Adrenal gland (tissue), 12 donors: ENCODE measurements around the gene PSME1. TPM values are rescaled to one million over a fixed set of nuclear protein-coding genes. Genes with fewer than 3 reads are reported as not detected.

Experiments
- DNase-seq, 7 donors: peaks; one replicate each; pipeline ENCODE4 v3.0.0-alpha.2; 2019 to 2020
- H3K27ac ChIP-seq, 5 donors: fragments of 200-600 bp; sonication (generic) in 4 of 5; 1 replicate in 3 of 5; 2 replicates in 2 of 5; pipeline versions ENCODE4 v1.5.1 to v1.8.0; 2016 to 2020; ENCODE audit warnings: mild to moderate bottlenecking in 1 of 5
- H3K27me3 ChIP-seq: fragments of 200-600 bp; 2 replicates; pipeline ENCODE4 v1.8.0; 2021
- H3K36me3 ChIP-seq, 2 donors: fragments of 200-600 bp; replicated peaks in 1 of 2; 1 replicate in 1 of 2; 2 replicates in 1 of 2; pipeline versions ENCODE4 v1.5.1 to v1.8.0; 2018 to 2022
- H3K4me1 ChIP-seq, 2 donors: fragments of 200-600 bp; replicated peaks in 1 of 2; 1 replicate in 1 of 2; 2 replicates in 1 of 2; pipeline versions ENCODE4 v1.5.1 to v1.8.0; 2018 to 2021
- H3K4me3 ChIP-seq, 4 donors: fragments of 200-600 bp; sonication (generic) in 3 of 4; one replicate each; pipeline ENCODE4 v1.5.1; 2016 to 2018
- H3K9me3 ChIP-seq, 3 donors: fragments of 200-600 bp; sonication (generic) in 1 of 3; replicated peaks in 1 of 3; 1 replicate in 2 of 3; 2 replicates in 1 of 3; pipeline versions ENCODE4 v1.5.1 to v1.8.0; 2016 to 2021
- POLR2A ChIP-seq, 2 donors: fragments of 450-650 bp; IDR thresholded peaks; one replicate each; pipeline ENCODE4 v1.6.1; 2017; ENCODE audit warnings: antibody characterized with exemption in 2 of 2, mild to moderate bottlenecking in 2 of 2, moderate library complexity in 1 of 2
- WGBS, 4 donors: extraction: QIAGEN DNeasy Blood & Tissue Kit in 2 of 4; methylation state at CpG; one replicate each; pipeline versions ENCODE4 v1.1.5 to v1.1.7; 2013 to 2017; 5-methylcytosine and 5-hydroxymethylcytosine counted together
- intact Hi-C, 2 donors: fragments of 100-400 bp; cut with DNase I; formaldehyde crosslinking; loops; one replicate each; pipeline versions ENCODE4 v1.14.1 to v1.15.0; 2022 to 2023
- polyA plus RNA-seq, 3 donors: library from polyadenylated mRNA; stranded (reverse); fragments of 200-250 nt in 2 of 3; fragments of 350-450 nt in 1 of 3; fragmentation: Illumina TruSeq in 1 of 3; extraction: RNeasy Lipid Tissue Mini Kit (QIAGEN cat#74804) in 1 of 3; gene quantifications; one replicate each; pipeline ENCODE4 v1.2.3, GENCODE V29; 2013 to 2014
- total RNA-seq, 9 donors: library from RNA; depleted of rRNA in 4 of 9; stranded (reverse); fragments of >200 nt in 4 of 9; fragments of 120-200 nt in 1 of 9; fragmentation: NEBNext Ultra II Directional in 1 of 9; extraction: Animal tissue kit (Norgen Biotek cat#: 25700) in 1 of 9; gene quantifications; one replicate each; pipeline versions ENCODE4 v1.1.0 to v1.2.4, GENCODE V29; 2013 to 2023
- TF ChIP-seq, protein P1 (sequence below), 6 experiments: fragments of 450-650 bp in 4 of 6; fragments of 200-600 bp in 2 of 6; sonication (generic) in 1 of 6; IDR thresholded peaks; 1 replicate in 5 of 6; 2 replicates in 1 of 6; pipeline versions ENCODE4 v1.5.1 to v1.8.0; 2016 to 2021; ENCODE audit warnings: antibody characterized with exemption in 6 of 6, mild to moderate bottlenecking in 2 of 6, moderate library complexity in 1 of 6
- donor health status: healthy with polysubstance abuse.
- donor health status: Bipolar disorder and iron deficiency.
- donor health status: DM: yes; HTN: yes; CAD: no.
- donor health status: DM: no; HTN: no; CAD: no.
- donor health status: DM: no; HTN: no; CAD: no.
- donor health status: DM: yes; HTN: yes; CAD: no.

Gene PSME1
- total and polyA plus RNA-seq, 12 donors = 205 to 386 (median 283) TPM

DNA sequence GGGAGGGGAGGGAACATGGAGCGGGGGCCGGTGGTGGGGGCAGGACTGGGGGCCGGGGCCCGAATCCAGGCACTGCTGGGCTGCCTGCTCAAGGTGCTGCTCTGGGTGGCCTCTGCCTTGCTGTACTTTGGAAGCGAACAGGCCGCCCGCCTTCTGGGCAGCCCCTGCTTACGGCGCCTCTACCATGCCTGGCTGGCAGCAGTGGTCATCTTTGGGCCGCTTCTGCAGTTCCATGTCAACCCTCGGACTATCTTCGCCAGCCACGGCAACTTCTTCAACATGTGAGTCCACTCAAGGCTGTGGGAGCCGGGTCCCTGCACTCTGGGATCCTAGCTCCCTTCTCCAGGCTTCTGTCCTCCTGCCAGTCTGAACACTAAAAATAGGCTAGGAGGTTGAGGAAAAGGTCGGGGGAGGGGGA lies 4.4 kb upstream of the PSME1 start:
- peak in 2 of 7 donors; percentile 51 for DNase-seq
- 36 to 51% (median 43%) methylated on average over 3 to 15 of the region's 15 CpGs for WGBS, 4 donors
- no peaks in the 10 kb centered on the region for H3K27me3 ChIP-seq
- H3K27ac ChIP-seq = peak overlapping the region; percentile 9 to 89 (median 72)
- no peak overlapping the region for H3K4me3 ChIP-seq
- no peak for TF ChIP-seq POLR2A (IDR thresholded peaks at IDR 0.05)
- TF ChIP-seq, protein P1, sequence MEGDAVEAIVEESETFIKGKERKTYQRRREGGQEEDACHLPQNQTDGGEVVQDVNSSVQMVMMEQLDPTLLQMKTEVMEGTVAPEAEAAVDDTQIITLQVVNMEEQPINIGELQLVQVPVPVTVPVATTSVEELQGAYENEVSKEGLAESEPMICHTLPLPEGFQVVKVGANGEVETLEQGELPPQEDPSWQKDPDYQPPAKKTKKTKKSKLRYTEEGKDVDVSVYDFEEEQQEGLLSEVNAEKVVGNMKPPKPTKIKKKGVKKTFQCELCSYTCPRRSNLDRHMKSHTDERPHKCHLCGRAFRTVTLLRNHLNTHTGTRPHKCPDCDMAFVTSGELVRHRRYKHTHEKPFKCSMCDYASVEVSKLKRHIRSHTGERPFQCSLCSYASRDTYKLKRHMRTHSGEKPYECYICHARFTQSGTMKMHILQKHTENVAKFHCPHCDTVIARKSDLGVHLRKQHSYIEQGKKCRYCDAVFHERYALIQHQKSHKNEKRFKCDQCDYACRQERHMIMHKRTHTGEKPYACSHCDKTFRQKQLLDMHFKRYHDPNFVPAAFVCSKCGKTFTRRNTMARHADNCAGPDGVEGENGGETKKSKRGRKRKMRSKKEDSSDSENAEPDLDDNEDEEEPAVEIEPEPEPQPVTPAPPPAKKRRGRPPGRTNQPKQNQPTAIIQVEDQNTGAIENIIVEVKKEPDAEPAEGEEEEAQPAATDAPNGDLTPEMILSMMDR (IDR thresholded peaks at IDR 0.05) = no peak
- peaks cover 18 to 33% of the 10 kb centered on the region in 2 donors for H3K4me1 ChIP-seq
- intact Hi-C loops = no loop called here
- H3K36me3 ChIP-seq = no peaks in the 10 kb centered on the region
- H3K9me3 ChIP-seq = no peaks in the 10 kb centered on the region

DNA sequence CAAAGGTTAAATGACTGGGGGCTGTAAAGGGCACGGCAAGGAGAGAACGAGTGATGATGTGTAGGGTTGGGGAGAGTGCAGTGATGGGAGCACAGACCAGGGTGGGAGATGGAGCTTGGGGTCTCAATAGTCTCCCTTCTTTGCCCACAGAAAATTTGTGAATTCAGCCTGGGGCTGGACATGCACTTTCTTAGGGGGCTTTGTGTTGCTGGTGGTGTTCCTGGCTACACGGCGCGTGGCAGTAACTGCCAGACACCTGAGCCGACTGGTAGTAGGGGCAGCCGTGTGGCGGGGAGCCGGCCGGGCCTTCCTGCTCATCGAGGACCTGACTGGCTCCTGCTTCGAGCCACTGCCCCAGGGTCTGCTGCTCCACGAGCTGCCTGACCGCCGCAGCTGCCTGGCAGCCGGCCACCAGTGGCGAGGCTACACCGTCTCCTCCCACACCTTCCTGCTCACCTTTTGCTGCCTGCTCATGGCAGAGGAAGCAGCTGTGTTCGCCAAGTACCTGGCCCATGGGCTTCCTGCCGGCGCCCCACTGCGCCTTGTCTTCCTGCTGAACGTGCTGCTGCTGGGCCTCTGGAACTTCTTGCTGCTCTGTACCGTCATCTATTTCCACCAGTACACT lies 3.8 kb upstream of the PSME1 start:
- H3K27ac ChIP-seq = peak overlapping the region in 3 of 5 donors; percentile 72 to 89 (median 77)
- H3K36me3 ChIP-seq = no peaks in the 10 kb centered on the region
- no peak for DNase-seq
- H3K27me3 ChIP-seq = no peaks in the 10 kb centered on the region
- 63 to 71% (median 66%) methylated on average over 7 to 24 of the region's 24 CpGs for WGBS, 4 donors
- TF ChIP-seq POLR2A (IDR thresholded peaks at IDR 0.05) = no peak
- TF ChIP-seq, protein P1 (IDR thresholded peaks at IDR 0.05) = no peak
- intact Hi-C loops = no loop called here
- peaks cover 24 to 39% of the 10 kb centered on the region in 2 donors for H3K4me1 ChIP-seq
- H3K4me3 ChIP-seq = no peak overlapping the region
- H3K9me3 ChIP-seq = no peaks in the 10 kb centered on the region

DNA sequence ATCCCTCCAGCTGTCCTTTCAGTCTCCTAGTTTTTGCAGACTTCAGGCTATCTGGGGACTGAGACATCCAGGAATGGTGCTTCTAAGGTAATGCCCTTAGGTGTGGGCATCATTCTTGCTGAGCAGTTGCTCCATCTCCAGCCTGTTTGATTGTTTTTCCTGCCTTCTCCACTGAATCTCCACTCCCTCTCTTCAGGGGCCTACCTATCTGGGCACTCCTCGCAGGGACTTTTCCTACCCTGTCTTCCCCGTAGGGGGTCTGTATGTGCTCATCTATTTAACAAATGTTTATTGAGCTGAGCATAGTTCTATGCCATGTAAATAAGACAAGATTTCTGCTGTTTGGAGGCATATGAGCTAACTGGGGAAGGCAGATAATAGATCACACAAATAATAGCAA lies 3.0 kb upstream of the PSME1 start:
- WGBS, 4 donors = 93 to 99% (median 94%) methylated on average over 2 of the region's 2 CpGs
- Histone ChIP-seq H3K27me3 (no peaks in the 10 kb centered on the region), H3K27ac (no peak overlapping the region), H3K4me3 (no peak overlapping the region), H3K9me3 (no peaks in the 10 kb centered on the region), H3K4me1 (peaks cover 27 to 46% of the 10 kb centered on the region in 2 donors), H3K36me3 (peaks cover 0 to 8% of the 10 kb centered on the region in 2 donors)
- TF ChIP-seq, protein P1 (IDR thresholded peaks at IDR 0.05) = no peak
- TF ChIP-seq POLR2A (IDR thresholded peaks at IDR 0.05) = no peak
- intact Hi-C loops = no loop called here
- DNase-seq = no peak

DNA sequence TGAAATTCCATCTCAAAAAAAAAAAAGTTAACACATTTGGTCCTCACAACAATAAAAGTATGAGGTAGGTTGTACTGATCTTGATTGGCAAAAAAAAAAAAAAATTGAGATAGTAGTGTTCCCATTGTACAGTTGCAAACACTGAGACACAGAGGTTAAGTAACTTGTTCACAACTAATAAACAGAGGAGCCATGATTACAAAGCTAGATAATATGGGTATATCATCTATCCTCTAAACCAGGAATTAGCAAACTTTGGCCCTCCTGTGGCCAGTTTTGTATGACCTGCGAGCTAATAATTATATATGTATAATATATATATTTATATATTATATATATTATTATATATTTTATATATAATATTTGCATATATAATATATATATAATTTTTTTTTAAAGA lies 2.3 kb upstream of the PSME1 start:
- WGBS, 4 donors = 88 to 93% (median 92%) methylated on average over 1 of the region's 1 CpG
- H3K4me1 ChIP-seq = peaks cover 27 to 51% of the 10 kb centered on the region in 2 donors
- intact Hi-C loops = no loop called here

More for the DNA sequence above, 2.3 kb upstream of the PSME1 start:
- Histone ChIP-seq H3K27me3 (no peaks in the 10 kb centered on the region), H3K9me3 (no peaks in the 10 kb centered on the region), H3K27ac (no peak overlapping the region), H3K36me3 (peaks cover 0 to 15% of the 10 kb centered on the region in 2 donors), H3K4me3 (no peak overlapping the region)
- no peak for DNase-seq
- no peak for TF ChIP-seq POLR2A (IDR thresholded peaks at IDR 0.05)
- TF ChIP-seq, protein P1 (IDR thresholded peaks at IDR 0.05) = no peak
